ENCODE measurements around the gene TMEM243.

DNA sequence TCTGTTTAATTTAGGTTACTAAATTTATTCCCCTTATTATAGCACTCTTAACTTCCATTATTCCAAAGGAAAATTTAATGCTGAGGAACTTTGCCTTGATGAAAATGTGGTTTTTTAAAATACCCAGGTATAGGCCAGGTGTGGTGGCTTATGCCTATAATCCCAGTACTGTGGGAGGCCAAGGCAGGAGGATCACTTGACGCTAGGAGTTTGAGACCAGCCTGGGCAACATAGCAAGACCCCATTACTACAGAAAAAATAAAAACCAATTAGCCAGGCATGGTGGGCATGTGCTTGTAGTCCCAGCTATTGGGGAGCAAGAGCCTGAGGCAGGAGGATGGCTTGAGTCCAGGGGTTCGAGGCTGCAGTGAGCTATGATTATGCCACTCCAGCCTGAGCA is 32.4 kb downstream of the TMEM243 start:
- TF ChIP-seq POLR2A (IDR thresholded peaks at IDR 0.05) (no peak), CTCF (IDR thresholded peaks at IDR 0.05) (no peak)

All from transverse colon (tissue), 3 donors.